H1 (cell line): Measurements from ENCODE around the gene RHBG.

Experiments used
- CBX5 ChIP-seq: fragments of 300-800, 300-1000 bp; sonication (generic); IDR thresholded peaks from 2 replicates; pipeline ENCODE4 v1.7.1; 2016; ENCODE audit warnings: antibody characterized with exemption, low read length, low read depth
- CTCF ChIP-seq, 3 experiments: IDR thresholded peaks; 1 replicate in 2 of 3; 2 replicates in 1 of 3; pipeline versions ENCODE4 v1.5.1 to v1.6.1; 2011; ENCODE audit warnings: low read length in 3 of 3, mild to moderate bottlenecking in 3 of 3, inconsistent platforms in 2 of 3, low read depth in 1 of 3, moderate library complexity in 1 of 3; ENCODE audit not compliant: insufficient read depth in 1 of 3; ENCODE audit errors: control extremely low read depth in 1 of 3
- EP300 ChIP-seq, 2 experiments: IDR thresholded peaks; 1 replicate in 1 of 2; 2 replicates in 1 of 2; pipeline ENCODE4 v1.6.1; 2011 to 2012; ENCODE audit warnings: low read depth in 2 of 2, low read length in 2 of 2, mild to moderate bottlenecking in 2 of 2, borderline replicate concordance in 1 of 2, inconsistent platforms in 1 of 2, moderate library complexity in 1 of 2
- EZH2 ChIP-seq: fragments of 200-600 bp; sonication (generic); IDR thresholded peaks from 2 replicates; pipeline ENCODE4 v1.7.1; 2012; ENCODE audit warnings: low read depth, mild to moderate bottlenecking, moderate library complexity, low read length, inconsistent platforms; ENCODE audit not compliant: severe bottlenecking
- SIX5 ChIP-seq: IDR thresholded peaks from 2 replicates; pipeline ENCODE4 v1.6.1; 2011; ENCODE audit warnings: mild to moderate bottlenecking, low read depth, low read length

- TF ChIP-seq CTCF (IDR thresholded peaks at IDR 0.05; ENCODE audit: control extremely low read depth in 1 of 3, insufficient read depth in 1 of 3, low read depth in 1 of 3, low read length in 3 of 3): no peak
- no peak for TF ChIP-seq EP300 (IDR thresholded peaks at IDR 0.05; ENCODE audit: borderline replicate concordance in 1 of 2, low read depth in 2 of 2, low read length in 2 of 2)
- TF ChIP-seq EZH2: no peak
- TF ChIP-seq SIX5: no peak
- no peak for TF ChIP-seq CBX5
Measured at GRCh38 chr1:156372876-156373275, 3.9 kb downstream of the RHBG start.
